ENCODE measurements around the gene NUP153.

GRCh38 chr6:17688481-17688880 lies 18.2 kb downstream of the NUP153 start:
- no peak for TF ChIP-seq MYC (IDR thresholded peaks at IDR 0.05; ENCODE audit: low read depth, low read length)
- TF ChIP-seq CTCF (IDR thresholded peaks at IDR 0.05; ENCODE audit: low read depth, low read length), result no peak
- TF ChIP-seq, protein P1, sequence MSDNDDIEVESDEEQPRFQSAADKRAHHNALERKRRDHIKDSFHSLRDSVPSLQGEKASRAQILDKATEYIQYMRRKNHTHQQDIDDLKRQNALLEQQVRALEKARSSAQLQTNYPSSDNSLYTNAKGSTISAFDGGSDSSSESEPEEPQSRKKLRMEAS (IDR thresholded peaks at IDR 0.05; ENCODE audit: low read depth, low read length), result no peak
- no peak for TF ChIP-seq POLR2A (IDR thresholded peaks at IDR 0.05; ENCODE audit: extremely low read depth, insufficient read length)

Measured in NB4 (cell line).